ENCODE data around the gene THUMPD1.
"Not testable (repeated sequence)": the region's sequence is repeated elsewhere in the genome, so short reads cannot be mapped to it uniquely, and the experiment has no call there.

Gene THUMPD1

DNA sequence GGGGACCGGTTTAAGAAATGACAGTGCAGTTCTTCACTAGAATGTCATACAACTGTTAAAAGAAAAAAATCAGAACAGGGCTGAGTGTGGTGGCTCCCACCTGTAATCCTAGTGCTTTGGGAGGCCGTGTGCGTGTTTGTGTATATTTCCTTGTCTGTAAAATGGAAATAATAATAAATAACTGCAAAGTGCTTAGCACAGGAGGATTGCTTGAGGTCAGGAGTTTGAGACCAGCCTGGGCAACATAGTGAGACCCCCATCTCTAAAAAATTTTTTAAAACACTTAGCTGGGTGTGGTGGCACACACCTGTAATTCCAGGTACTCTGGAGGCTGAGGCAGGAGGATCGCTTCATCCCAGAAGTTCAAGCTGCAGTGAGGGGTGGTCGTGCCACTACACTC is 24.7 kb upstream of the THUMPD1 start:
- Histone ChIP-seq H3K4me1 (ENCODE audit: control insufficient read depth in 2 of 2, insufficient read depth in 2 of 2, low read length in 2 of 2) (peaks cover 9 to 14% of the 10 kb centered on the region in 2 donors), H3K27me3 (ENCODE audit: control insufficient read depth in 2 of 2, insufficient read depth in 2 of 2, low read length in 2 of 2) (no peaks in the 10 kb centered on the region), H3K27ac (ENCODE audit: low read depth in 2 of 2, low read length in 2 of 2) (no peak overlapping the region), H3K36me3 (ENCODE audit: control insufficient read depth in 2 of 2, insufficient read depth in 2 of 2, low read length in 2 of 2) (no peaks in the 10 kb centered on the region), H3K9me3 (ENCODE audit: control insufficient read depth in 2 of 2, low read length in 2 of 2) (no peaks in the 10 kb centered on the region), H3K4me3 (ENCODE audit: low read length in 2 of 2) (no peak overlapping the region), H3K9ac (ENCODE audit: low read depth in 1 of 2, low read length in 2 of 2) (no peak overlapping the region)

DNA sequence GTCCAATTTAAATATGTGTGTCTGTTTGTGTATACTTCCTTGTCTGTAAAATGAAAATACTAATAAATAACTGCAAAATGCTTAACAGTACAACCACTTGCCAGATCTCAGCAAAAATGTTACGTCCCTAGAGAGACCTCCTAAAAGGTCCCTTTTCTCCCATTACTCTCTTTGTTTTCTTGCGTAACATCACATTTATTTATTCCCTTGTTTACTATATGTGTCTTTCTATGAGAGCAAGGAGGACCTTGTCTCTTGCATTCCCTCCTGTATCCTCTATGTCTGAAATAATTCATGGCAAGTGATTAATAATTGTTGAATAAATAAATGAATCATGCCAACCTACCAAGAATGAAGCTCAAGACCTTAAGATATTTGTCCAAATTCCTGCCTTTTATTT is 24.1 kb upstream of the THUMPD1 start:
- H3K4me3 ChIP-seq (ENCODE audit: low read length in 2 of 2) = no peak overlapping the region
- peaks cover 9 to 14% of the 10 kb centered on the region in 2 donors for H3K4me1 ChIP-seq (ENCODE audit: control insufficient read depth in 2 of 2, insufficient read depth in 2 of 2, low read length in 2 of 2)
- H3K27ac ChIP-seq (ENCODE audit: low read depth in 2 of 2, low read length in 2 of 2) = no peak overlapping the region
- no peaks in the 10 kb centered on the region for H3K36me3 ChIP-seq (ENCODE audit: control insufficient read depth in 2 of 2, insufficient read depth in 2 of 2, low read length in 2 of 2)
- no peaks in the 10 kb centered on the region for H3K9me3 ChIP-seq (ENCODE audit: control insufficient read depth in 2 of 2, low read length in 2 of 2)
- no peak overlapping the region for H3K9ac ChIP-seq (ENCODE audit: low read depth in 1 of 2, low read length in 2 of 2)
- no peaks in the 10 kb centered on the region for H3K27me3 ChIP-seq (ENCODE audit: control insufficient read depth in 2 of 2, insufficient read depth in 2 of 2, low read length in 2 of 2)

DNA sequence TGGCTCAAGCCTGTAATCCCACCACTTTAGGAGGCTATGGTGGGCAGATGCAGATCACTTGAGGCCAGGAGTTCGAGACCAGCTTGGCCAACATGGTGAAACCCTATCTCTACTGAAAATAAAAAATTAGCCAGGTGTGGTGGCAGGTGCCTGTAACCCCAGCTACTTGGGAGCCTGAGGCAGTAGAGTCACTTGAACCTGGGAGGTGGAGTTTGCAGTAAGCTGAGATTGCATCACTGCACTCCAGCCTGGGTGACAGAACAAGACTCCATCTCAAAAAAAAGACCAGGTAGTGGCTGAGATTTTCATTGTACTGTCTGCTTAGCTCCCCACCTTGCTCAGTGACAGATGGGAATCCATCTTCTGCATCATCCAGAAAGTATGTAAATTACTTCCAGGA is 22.8 kb upstream of the THUMPD1 start:
- not testable (repeated sequence) for H3K9me3 ChIP-seq (ENCODE audit: control insufficient read depth in 2 of 2, low read length in 2 of 2); H3K9ac ChIP-seq (ENCODE audit: low read depth in 1 of 2, low read length in 2 of 2); H3K27me3 ChIP-seq (ENCODE audit: control insufficient read depth in 2 of 2, insufficient read depth in 2 of 2, low read length in 2 of 2); H3K36me3 ChIP-seq (ENCODE audit: control insufficient read depth in 2 of 2, insufficient read depth in 2 of 2, low read length in 2 of 2)
- Histone ChIP-seq H3K27ac (ENCODE audit: low read depth in 2 of 2, low read length in 2 of 2) (peak overlapping the region; percentile 5 to 63), H3K4me1 (ENCODE audit: control insufficient read depth in 2 of 2, insufficient read depth in 2 of 2, low read length in 2 of 2) (peaks cover 9 to 14% of the 10 kb centered on the region in 2 donors), H3K4me3 (ENCODE audit: low read length in 2 of 2) (peak overlapping the region in 1 of 2 donors; percentile 70)

DNA sequence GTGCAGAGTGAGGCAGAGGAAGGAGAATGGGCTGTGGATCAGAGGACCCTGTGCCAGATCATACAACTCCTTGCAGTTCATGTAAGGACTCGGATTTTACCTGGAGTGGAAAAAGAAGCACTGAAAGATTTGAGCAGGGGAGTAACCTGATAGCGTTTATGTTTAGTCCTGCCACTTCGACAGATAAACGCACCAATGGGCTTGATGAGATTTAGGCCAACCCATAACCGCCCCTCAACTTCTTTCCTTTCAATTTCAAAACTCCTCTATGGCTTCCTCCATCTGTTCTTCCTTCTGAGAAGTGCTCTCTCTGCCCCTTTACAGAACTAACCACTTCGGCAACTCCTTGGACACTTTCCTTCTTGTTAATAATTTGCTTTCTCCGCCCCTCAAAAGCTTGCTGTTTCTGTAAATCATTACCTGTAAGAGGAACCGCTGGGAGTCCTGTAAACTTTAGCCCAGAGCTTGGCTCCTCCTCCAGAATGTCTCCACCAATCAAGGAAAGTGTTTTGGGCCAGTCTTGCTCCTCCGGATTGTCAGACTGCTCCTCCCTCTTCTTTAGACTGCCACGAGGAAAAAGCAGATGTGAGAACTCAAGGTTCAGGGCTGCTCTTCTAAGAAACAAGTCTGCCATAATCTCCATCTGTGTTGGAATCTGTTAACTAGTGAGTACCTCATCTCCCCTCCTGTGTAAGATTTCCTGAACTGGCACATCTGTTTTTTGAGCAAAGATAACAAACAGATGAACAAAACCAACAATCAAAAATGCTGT is 22.0 kb upstream of the THUMPD1 start, which contains the start of gene ACSM3:
TSS of gene ACSM3 (plus strand) at position 554 of the 772 bp plus-strand sequence. CDS start 6,021 bp downstream, outside the sequence.
- no peaks in the 10 kb centered on the region for H3K36me3 ChIP-seq (ENCODE audit: control insufficient read depth in 2 of 2, insufficient read depth in 2 of 2, low read length in 2 of 2)
- H3K27me3 ChIP-seq (ENCODE audit: control insufficient read depth in 2 of 2, insufficient read depth in 2 of 2, low read length in 2 of 2) = no peaks in the 10 kb centered on the region
- no peaks in the 10 kb centered on the region for H3K9me3 ChIP-seq (ENCODE audit: control insufficient read depth in 2 of 2, low read length in 2 of 2)
- H3K9ac ChIP-seq (ENCODE audit: low read depth in 1 of 2, low read length in 2 of 2) = peak within 1 kb of the TSS; percentile 67 to 68
- peak within 1 kb of the TSS; percentile 70 for H3K4me3 ChIP-seq (ENCODE audit: low read length in 2 of 2)
- peaks cover 9 to 14% of the 10 kb centered on the region in 2 donors for H3K4me1 ChIP-seq (ENCODE audit: control insufficient read depth in 2 of 2, insufficient read depth in 2 of 2, low read length in 2 of 2)
- peak within 1 kb of the TSS; percentile 76 to 83 for H3K27ac ChIP-seq (ENCODE audit: low read depth in 2 of 2, low read length in 2 of 2)

DNA sequence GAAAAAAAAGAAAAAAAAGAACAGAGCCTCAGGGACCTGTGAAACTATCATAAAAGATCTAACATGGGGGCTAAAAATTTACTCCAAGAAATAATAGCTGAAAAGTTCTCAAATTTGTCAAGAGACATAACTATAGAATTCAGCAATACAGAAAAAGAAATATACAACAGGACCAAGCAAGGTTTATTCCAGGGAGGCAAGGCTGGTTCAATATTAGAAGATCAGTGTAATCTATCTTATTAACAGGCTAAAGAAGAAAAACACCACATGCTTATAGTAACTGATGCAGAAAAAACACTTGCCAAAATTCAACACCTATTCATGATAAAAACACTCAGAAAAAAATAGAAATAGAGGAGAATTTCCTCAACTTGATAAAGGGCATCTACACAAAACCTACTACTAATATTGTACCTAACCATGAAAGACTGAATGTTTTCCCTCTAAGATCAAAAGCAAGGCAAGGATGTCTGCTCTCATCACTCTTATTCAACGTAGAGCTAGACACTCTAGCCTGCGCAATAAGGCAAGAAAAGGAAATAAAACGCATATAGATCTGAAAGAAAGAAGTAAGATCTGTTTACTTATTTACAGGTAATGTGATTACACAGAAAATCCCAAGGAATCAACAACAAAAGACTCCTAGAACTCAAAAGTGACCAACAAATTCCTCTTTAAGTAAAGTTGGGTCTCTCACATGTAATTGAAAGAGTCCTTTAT is 20.9 kb upstream of the THUMPD1 start:
- no peak overlapping the region for H3K9ac ChIP-seq (ENCODE audit: low read depth in 1 of 2, low read length in 2 of 2)

DNA sequence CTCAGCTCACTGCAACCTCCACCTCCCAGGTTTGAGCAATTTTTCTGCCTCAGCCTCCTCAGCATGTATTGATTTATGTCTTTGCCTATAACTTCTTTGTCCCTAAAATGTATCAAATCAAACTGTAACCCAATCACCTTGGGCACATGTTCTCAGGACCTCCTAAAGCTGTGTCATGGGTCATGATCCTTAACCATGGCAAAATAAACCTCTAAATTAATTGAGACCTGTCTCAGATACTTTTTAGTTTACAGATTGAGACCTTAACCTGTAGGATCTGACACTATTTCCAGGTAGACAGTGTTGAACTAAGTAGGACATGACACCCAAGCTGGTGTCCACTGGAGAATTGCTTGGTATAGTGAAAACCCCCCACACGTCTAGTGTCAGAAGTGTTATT is 19.6 kb upstream of the THUMPD1 start:
- no peaks in the 10 kb centered on the region for H3K36me3 ChIP-seq (ENCODE audit: control insufficient read depth in 2 of 2, insufficient read depth in 2 of 2, low read length in 2 of 2)
- no peaks in the 10 kb centered on the region for H3K27me3 ChIP-seq (ENCODE audit: control insufficient read depth in 2 of 2, insufficient read depth in 2 of 2, low read length in 2 of 2)
- no peaks in the 10 kb centered on the region for H3K9me3 ChIP-seq (ENCODE audit: control insufficient read depth in 2 of 2, low read length in 2 of 2)
- no peak overlapping the region for H3K27ac ChIP-seq (ENCODE audit: low read depth in 2 of 2, low read length in 2 of 2)
- H3K4me1 ChIP-seq (ENCODE audit: control insufficient read depth in 2 of 2, insufficient read depth in 2 of 2, low read length in 2 of 2) = peaks cover 9 to 14% of the 10 kb centered on the region in 2 donors
- no peak overlapping the region for H3K9ac ChIP-seq (ENCODE audit: low read depth in 1 of 2, low read length in 2 of 2)
- no peak overlapping the region for H3K4me3 ChIP-seq (ENCODE audit: low read length in 2 of 2)

More for the DNA sequence above, 20.9 kb upstream of the THUMPD1 start:
- H3K4me3 ChIP-seq (ENCODE audit: low read length in 2 of 2) = peak overlapping the region in 1 of 2 donors; percentile 70
- peaks cover 9 to 14% of the 10 kb centered on the region in 2 donors for H3K4me1 ChIP-seq (ENCODE audit: control insufficient read depth in 2 of 2, insufficient read depth in 2 of 2, low read length in 2 of 2)
- peak overlapping the region; percentile 76 to 83 for H3K27ac ChIP-seq (ENCODE audit: low read depth in 2 of 2, low read length in 2 of 2)
- no peaks in the 10 kb centered on the region for H3K36me3 ChIP-seq (ENCODE audit: control insufficient read depth in 2 of 2, insufficient read depth in 2 of 2, low read length in 2 of 2)
- H3K27me3 ChIP-seq (ENCODE audit: control insufficient read depth in 2 of 2, insufficient read depth in 2 of 2, low read length in 2 of 2) = no peaks in the 10 kb centered on the region
- no peaks in the 10 kb centered on the region for H3K9me3 ChIP-seq (ENCODE audit: control insufficient read depth in 2 of 2, low read length in 2 of 2)

DNA sequence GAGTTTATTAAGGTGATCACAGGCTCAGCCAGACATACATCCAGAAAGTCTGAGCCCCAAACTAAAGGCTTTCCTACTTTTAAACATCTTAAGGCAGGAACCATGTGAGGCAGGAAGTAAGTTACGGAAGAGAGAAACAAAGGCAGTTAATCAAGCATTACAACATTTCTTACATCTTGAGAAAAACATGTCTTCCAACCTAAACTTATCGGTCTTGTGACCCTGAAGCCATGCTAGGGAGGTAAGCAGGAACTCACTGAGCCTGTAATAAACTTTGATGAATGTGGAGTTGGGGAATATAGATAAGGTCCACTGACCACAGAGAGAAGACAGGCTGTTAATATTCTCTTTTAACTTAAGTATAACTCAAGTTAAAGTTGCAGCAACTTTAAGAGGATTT is 18.7 kb upstream of the THUMPD1 start:
- Histone ChIP-seq H3K4me3 (ENCODE audit: low read length in 2 of 2) (no peak overlapping the region), H3K27ac (ENCODE audit: low read depth in 2 of 2, low read length in 2 of 2) (no peak overlapping the region), H3K9ac (ENCODE audit: low read depth in 1 of 2, low read length in 2 of 2) (no peak overlapping the region), H3K27me3 (ENCODE audit: control insufficient read depth in 2 of 2, insufficient read depth in 2 of 2, low read length in 2 of 2) (no peaks in the 10 kb centered on the region), H3K9me3 (ENCODE audit: control insufficient read depth in 2 of 2, low read length in 2 of 2) (no peaks in the 10 kb centered on the region), H3K4me1 (ENCODE audit: control insufficient read depth in 2 of 2, insufficient read depth in 2 of 2, low read length in 2 of 2) (peaks cover 9 to 14% of the 10 kb centered on the region in 2 donors), H3K36me3 (ENCODE audit: control insufficient read depth in 2 of 2, insufficient read depth in 2 of 2, low read length in 2 of 2) (no peaks in the 10 kb centered on the region)

DNA sequence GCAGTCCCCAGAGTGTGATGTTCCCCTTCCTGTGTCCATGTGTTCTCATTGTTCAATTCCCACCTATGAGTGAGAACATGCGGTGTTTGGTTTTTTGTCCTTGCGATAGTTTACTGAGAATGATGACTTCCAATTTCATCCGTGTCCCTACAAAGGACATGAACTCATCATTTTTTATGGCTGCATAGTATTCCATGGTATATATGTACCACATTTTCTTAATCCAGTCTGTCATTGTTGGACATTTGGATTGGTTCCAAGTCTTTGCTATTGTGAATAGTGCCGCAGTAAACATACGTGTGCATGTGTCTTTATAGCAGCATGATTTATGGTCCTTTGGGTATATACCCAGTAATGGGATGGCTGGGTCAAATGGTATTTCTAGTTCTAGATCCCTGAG is 14.2 kb upstream of the THUMPD1 start:
- H3K36me3 ChIP-seq (ENCODE audit: control insufficient read depth in 2 of 2, insufficient read depth in 2 of 2, low read length in 2 of 2); H3K4me1 ChIP-seq (ENCODE audit: control insufficient read depth in 2 of 2, insufficient read depth in 2 of 2, low read length in 2 of 2); H3K27ac ChIP-seq (ENCODE audit: low read depth in 2 of 2, low read length in 2 of 2); H3K4me3 ChIP-seq (ENCODE audit: low read length in 2 of 2); H3K9ac ChIP-seq (ENCODE audit: low read depth in 1 of 2, low read length in 2 of 2); H3K9me3 ChIP-seq (ENCODE audit: control insufficient read depth in 2 of 2, low read length in 2 of 2); H3K27me3 ChIP-seq (ENCODE audit: control insufficient read depth in 2 of 2, insufficient read depth in 2 of 2, low read length in 2 of 2): not testable (repeated sequence)

DNA sequence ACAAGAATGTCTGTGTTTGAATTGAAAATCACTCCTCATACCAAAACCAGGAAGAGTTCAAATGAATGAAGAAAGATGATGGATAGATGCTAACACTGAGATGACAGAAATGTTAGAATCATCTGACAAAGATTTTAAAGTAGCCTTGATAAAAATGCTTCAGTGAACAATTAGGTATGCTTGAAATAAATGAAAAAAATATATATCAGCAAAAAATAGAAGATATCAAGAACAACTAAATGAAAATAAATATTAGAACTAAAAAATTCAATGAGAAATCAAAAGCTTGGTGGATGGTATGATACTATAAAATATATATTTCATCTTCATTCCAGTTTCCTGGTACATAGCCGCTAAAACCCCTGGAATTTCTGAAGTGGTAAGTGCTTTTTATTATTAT is 13.6 kb upstream of the THUMPD1 start:
- no peaks in the 10 kb centered on the region for H3K36me3 ChIP-seq (ENCODE audit: control insufficient read depth in 2 of 2, insufficient read depth in 2 of 2, low read length in 2 of 2)
- no peaks in the 10 kb centered on the region for H3K4me1 ChIP-seq (ENCODE audit: control insufficient read depth in 2 of 2, insufficient read depth in 2 of 2, low read length in 2 of 2)
- H3K27ac ChIP-seq (ENCODE audit: low read depth in 2 of 2, low read length in 2 of 2) = no peak overlapping the region
- H3K9ac ChIP-seq (ENCODE audit: low read depth in 1 of 2, low read length in 2 of 2) = no peak overlapping the region
- no peaks in the 10 kb centered on the region for H3K27me3 ChIP-seq (ENCODE audit: control insufficient read depth in 2 of 2, insufficient read depth in 2 of 2, low read length in 2 of 2)
- no peaks in the 10 kb centered on the region for H3K9me3 ChIP-seq (ENCODE audit: control insufficient read depth in 2 of 2, low read length in 2 of 2)
- H3K4me3 ChIP-seq (ENCODE audit: low read length in 2 of 2) = no peak overlapping the region

DNA sequence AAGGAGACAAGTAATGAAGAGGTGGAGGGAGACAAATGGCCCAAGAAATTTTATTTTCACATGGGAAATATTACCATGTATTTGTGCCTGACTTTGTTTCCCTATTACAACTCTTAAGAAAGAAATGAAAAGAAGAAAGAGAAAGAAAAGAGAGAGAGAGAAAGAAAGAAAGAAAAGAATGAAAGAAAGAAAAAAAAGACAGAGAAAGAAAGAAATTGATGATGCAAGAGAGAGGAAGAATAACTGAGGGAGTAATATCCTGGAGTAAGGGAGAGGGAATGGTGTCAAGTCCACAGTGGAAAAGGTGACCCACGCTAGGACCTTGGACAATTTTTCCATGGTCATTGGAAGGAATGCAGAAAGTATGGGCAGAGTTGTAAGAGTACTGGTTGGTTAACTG is 12.1 kb upstream of the THUMPD1 start:
- Histone ChIP-seq H3K9me3 (ENCODE audit: control insufficient read depth in 2 of 2, low read length in 2 of 2) (no peaks in the 10 kb centered on the region), H3K27ac (ENCODE audit: low read depth in 2 of 2, low read length in 2 of 2) (no peak overlapping the region), H3K4me1 (ENCODE audit: control insufficient read depth in 2 of 2, insufficient read depth in 2 of 2, low read length in 2 of 2) (no peaks in the 10 kb centered on the region), H3K36me3 (ENCODE audit: control insufficient read depth in 2 of 2, insufficient read depth in 2 of 2, low read length in 2 of 2) (no peaks in the 10 kb centered on the region), H3K4me3 (ENCODE audit: low read length in 2 of 2) (no peak overlapping the region), H3K9ac (ENCODE audit: low read depth in 1 of 2, low read length in 2 of 2) (no peak overlapping the region), H3K27me3 (ENCODE audit: control insufficient read depth in 2 of 2, insufficient read depth in 2 of 2, low read length in 2 of 2) (no peaks in the 10 kb centered on the region)

All from mucosa of rectum (tissue), 2 donors.